DMS114 treated with DMSO at 0.1 percent for 48 hours (cell line): ENCODE results near the gene KCNAB2.

Experiments
- DNase-seq: peaks from one replicate; lab custom pipeline; 2025; ENCODE audit not compliant: unreplicated experiment; lab: John Stamatoyannopoulos, UW

Gene KCNAB2

GRCh38 chr1:6124746-6125365 lies 79.2 kb downstream of the KCNAB2 start:
- no peak for DNase-seq

DNA sequence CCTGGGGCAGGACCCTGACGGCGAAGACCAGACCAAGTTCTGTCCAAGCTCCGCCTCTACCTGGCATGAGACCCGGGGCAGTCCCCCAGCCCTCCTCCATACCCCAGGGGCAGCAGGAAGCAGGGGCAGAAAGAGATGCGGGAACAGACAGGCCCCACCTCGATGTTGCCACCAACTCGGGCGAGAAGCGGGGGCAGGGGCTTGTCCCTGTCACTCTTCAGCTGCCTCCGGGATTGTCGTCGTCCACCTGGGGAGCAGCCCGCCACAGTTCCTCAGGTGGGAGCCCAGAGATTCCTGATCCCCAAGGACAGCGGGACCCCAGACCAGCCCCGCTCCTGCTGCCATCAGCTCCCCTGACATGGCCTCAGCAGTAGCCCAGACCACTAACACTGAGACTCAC lies 79.7 kb downstream of the KCNAB2 start:
- DNase-seq: no peak

GRCh38 chr1:6126028-6126427 lies 80.3 kb downstream of the KCNAB2 start:
- no peak for DNase-seq

- DNase-seq: no peak
These were observed 80.9 kb downstream of the KCNAB2 start for GRCh38 chr1:6126521-6127067.

DNA sequence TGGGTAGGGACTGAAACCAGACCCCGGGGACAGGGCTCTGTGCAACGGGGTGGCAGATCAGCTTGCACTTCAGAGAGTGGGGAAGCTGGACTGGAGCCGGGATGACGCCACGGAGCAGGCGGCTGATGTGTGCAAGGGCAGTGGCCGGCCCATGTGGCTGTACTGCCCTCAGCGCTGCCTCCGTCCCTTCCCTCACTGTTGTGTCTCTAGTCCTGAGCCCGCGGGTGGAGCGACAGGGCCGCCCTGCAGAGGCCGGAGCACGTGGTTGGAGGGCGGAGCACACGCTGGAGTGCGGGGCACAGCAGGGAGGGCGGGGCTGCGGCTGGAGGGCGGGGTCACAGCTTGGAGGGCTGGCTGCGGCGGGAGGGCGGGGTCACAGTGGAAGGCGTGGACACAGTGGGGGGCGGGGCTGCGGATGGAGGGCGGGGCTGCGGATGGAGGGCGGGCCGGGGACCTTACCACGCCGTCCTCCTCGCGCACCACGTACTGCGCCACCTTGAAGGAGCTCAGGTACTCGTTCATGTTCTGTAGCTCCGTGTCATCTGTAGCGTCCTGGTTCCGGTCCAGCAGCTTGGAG lies 82.0 kb downstream of the KCNAB2 start:
- DNase-seq: no peak

GRCh38 chr1:6128276-6129081 lies 82.8 kb downstream of the KCNAB2 start:
- DNase-seq: no peak

DNA sequence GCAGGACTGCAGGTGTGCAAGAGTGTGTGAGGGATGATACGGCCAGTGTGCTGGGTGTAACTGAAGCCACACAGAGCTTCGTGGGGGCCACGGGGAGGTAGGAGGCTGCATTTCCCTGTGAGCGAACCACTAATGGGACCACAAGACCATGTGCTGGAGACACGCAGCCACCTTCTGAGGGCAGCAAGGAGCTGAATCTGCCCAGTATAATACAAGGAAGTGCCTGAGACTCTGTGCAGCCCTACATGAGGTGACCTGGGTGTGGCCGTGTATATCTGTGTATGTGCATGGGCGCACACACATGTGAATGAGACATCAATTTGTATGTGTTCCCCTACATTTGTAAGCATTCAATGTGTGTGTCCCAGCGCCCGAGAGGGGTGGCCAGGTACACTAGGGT lies 83.6 kb downstream of the KCNAB2 start:
- DNase-seq: no peak

- no peak for DNase-seq
These were observed 84.3 kb downstream of the KCNAB2 start for GRCh38 chr1:6130036-6130435.

GRCh38 chr1:6130596-6130995 lies 84.9 kb downstream of the KCNAB2 start:
- DNase-seq: no peak

DNA sequence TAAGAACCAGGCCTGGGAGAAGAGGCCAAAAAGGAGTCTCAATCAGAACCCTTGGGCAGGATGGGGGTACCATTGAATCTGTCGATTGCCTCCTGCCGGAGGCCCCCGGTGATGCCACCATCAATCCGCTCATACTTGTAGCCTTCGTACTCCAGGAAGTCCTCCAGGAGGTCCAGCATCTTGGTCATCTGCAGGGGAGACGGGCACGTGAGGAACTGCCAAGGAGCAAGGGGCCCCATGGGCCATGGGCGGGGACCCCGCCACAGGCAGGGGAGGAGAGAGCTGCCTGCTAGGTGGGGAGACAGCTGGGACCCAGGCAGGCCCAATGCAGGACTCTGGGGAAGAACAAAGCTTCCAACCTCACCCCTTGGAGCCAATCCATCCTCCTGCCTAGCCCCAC lies 85.9 kb downstream of the KCNAB2 start:
- DNase-seq: no peak

DNA sequence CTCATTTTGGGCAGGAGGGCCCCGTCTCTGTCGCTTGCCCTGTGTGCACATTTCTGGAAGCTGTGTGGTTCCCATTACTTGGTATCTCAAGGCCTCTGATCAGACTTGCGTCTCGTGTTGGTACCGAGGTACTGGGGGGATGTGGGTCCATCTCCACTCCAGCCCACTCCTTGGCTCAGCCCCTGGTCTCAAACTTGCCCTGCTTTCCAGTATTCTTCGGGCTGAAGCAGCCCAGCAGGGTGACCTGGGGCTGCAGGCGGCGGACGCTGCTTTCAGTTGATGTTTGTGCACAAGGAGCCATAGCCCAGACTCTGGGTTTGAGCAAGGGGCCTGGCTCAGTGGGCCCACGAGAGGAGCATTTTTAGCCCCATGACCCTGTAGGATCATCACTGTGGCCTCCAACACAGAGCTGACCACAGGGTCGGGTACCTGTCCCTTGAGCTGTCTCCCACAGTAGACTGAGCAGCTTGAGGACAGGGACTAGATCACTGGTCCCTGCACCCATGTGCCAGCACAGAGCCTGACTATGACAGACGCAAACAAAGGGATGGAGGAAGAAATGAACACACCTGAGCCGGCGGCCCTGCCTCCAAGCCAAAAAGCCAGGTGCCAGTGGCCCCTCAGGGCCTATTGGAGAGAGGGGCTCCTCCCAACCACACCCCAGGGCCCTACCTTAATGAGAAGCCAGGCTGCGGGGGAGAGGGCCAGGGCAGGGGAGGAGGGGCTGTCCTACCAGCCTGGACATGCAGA lies 87.6 kb downstream of the KCNAB2 start:
- DNase-seq: no peak

DNA sequence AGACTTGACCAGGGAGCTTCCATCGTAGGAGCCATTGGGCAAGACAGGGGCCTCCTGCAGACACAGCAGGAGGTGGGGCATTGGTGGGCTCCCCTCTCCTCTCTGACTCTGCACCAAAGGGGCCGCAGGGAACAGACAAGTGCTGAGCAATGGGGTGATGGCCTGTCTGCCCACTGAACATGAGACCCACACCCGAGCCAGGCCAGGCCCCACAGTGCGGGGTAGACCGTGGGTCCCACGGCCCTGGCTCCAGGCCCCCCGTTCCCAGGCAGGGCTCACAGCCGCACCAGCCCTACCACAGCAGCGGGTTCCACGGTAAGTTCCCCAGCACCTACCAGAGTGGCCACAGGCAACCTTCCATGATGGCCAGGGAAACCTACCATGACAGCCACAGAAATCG lies 88.5 kb downstream of the KCNAB2 start:
- no peak for DNase-seq

GRCh38 chr1:6134741-6135510 lies 89.2 kb downstream of the KCNAB2 start:
- no peak for DNase-seq

- DNase-seq: no peak
These were observed 91.0 kb downstream of the KCNAB2 start for GRCh38 chr1:6136516-6137220.

DNA sequence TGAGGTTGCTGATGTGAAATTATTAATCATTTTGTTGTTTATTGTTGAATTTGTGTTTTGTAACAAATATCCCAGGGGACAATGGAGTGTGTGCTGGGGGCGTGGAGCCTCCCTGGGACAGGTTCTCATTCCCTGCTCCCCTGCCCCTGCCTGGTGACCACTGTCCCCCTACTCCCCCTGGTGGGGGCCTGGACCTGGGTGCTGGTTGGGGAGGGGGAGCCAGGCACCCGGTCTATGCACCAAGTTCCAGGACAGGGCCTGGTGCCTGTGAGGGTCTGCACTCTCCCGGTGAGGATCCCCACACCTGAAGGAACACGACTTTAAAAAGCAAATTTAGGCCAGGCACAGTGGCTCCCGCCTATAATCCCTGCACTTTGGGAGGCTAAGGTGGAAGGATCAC lies 92.1 kb downstream of the KCNAB2 start:
- DNase-seq: no peak

DNA sequence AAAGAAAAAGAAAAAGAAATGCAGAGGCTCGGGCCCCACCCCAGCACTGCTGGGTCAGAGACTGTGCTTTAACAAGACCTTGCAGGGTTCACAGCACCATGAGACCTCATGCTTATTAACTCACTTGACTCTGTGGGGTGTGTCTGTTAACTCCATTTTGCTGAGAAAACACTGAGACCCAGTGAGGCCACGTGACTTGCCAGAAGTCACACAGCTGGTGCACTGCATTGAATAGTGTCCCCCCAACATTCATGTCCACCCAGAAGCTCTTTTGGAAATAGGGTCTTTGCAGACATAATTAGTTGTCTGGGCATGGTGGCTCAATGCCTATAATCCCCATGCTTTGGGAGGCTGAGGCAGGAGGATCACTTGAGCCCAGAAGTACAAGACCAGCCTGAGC lies 94.7 kb downstream of the KCNAB2 start:
- DNase-seq: no peak

DNA sequence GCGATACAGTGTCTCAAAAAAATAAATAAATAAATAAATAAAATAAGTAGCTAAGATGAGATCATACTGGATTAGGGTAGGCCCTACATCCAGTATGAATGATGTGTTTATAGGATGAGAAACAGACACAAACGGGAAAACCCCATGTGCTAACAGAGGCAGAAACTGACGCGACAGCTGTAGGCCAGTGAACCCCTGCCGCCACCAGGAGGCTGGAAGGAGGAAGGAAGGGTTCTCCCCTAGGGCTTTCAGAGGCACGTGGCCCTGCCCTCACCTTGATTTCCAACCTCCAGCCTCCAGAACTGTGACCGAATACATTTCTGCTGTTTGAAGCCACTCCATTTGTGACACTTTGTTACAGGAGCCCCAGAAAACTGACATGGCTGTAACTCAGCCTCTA lies 95.9 kb downstream of the KCNAB2 start:
- no peak for DNase-seq

GRCh38 chr1:6142036-6142621 lies 96.4 kb downstream of the KCNAB2 start:
- DNase-seq: no peak

GRCh38 chr1:6142734-6143133 lies 97.0 kb downstream of the KCNAB2 start:
- no peak for DNase-seq

GRCh38 chr1:6143395-6143794 lies 97.7 kb downstream of the KCNAB2 start:
- no peak for DNase-seq
